Neural progenitor cell (in vitro differentiated cells): ENCODE measurements around the gene COG3.

Experiments used
- CTCF ChIP-seq: fragments of 200-600 bp; sonication (generic); IDR thresholded peaks from 2 replicates; pipeline ENCODE4 v1.5.1; 2017; ENCODE audit warnings: antibody characterized with exemption, mild to moderate bottlenecking
- EZH2 ChIP-seq: fragments of 200-600 bp; sonication (generic); IDR thresholded peaks from 2 replicates; pipeline ENCODE4 v1.6.1; 2017; ENCODE audit warnings: antibody characterized with exemption, mild to moderate bottlenecking, moderate library complexity
- EZH2phosphoT487 ChIP-seq: fragments of 200-600 bp; sonication (generic); IDR thresholded peaks from 2 replicates; pipeline ENCODE4 v1.6.1; 2017; ENCODE audit warnings: antibody characterized with exemption

- TF ChIP-seq CTCF (no peak), EZH2 (no peak), EZH2phosphoT487 (no peak)
Measured at GRCh38 chr13:45521297-45521696, 56.6 kb downstream of the COG3 start.
